ENCODE measurements around the gene MAP3K2. TPM values are rescaled to one million over a fixed set of nuclear protein-coding genes. Genes with fewer than 3 reads are reported as not detected.

Gene MAP3K2
- total RNA-seq, 1 donor from 2014 or later = 27.9 TPM

DNA sequence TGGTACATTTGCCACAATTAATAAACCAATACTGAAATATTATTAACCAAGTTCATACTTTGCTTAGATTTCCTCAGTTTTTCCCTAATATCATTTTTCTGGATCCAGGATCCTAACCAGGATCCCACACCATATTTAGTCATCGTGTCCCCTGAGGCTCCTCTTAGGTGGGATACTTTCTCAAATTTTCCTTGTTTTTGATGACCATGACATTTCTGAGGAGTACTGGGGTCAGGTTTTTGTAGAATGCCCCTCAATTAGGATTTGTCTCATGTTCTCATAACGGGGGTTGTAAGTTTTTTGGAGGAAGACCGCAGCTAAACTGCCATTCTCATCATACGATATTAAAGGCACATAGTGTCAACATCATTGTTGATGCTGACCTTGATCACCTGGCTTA lies 78.3 kb downstream of the MAP3K2 start:
- TF ChIP-seq CTCF (IDR thresholded peaks at IDR 0.05; ENCODE audit: insufficient read depth, low read length, severe bottlenecking) = no peak
- no peaks in the 10 kb centered on the region for H3K27me3 ChIP-seq (ENCODE audit: control insufficient read depth, insufficient read depth, low read length)
- H3K4me3 ChIP-seq (ENCODE audit: low read depth, low read length) = no peak overlapping the region
- peaks cover 14% of the 10 kb centered on the region for H3K36me3 ChIP-seq (ENCODE audit: control insufficient read depth, insufficient read depth, low read length)
- no peak for FAIRE-seq
- DNase-seq (ENCODE audit: low read depth) = no peak

DNA sequence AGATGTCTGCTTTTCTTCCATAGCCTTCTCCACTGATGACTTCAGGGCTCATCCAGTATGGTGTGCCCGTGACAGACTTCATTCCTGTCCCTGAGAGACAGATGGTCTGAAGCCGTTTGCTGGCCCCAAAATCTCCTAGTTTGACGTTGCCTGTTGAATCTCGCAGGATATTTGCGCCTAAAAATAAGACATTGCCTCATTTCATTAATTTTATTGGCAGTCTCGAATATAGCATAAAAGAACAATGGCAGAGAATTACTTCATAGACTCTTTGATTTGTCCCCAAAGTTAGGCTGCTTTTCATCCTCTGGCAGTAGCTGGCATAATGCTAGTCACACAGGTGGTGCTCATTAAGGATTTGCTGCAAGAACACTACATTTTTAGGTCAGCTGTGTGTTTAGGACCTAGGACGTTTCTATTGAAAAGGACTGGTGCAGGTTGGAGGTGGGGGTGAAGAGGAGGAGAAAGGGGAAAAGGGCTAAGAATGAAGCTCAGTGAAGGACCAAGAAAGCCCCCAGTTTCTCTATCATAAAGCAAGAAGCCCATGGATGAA lies 79.1 kb downstream of the MAP3K2 start:
- peaks cover 14% of the 10 kb centered on the region for H3K36me3 ChIP-seq (ENCODE audit: control insufficient read depth, insufficient read depth, low read length)

GRCh38 chr2:127305990-127306585 lies 81.7 kb downstream of the MAP3K2 start:
- Histone ChIP-seq H3K4me3 (ENCODE audit: low read depth, low read length) (no peak overlapping the region), H3K36me3 (ENCODE audit: control insufficient read depth, insufficient read depth, low read length) (peaks cover 12% of the 10 kb centered on the region), H3K27me3 (ENCODE audit: control insufficient read depth, insufficient read depth, low read length) (no peaks in the 10 kb centered on the region)
- TF ChIP-seq CTCF (IDR thresholded peaks at IDR 0.05; ENCODE audit: insufficient read depth, low read length, severe bottlenecking) = no peak
- no peak for FAIRE-seq
- no peak for DNase-seq (ENCODE audit: low read depth)

More for the DNA sequence above, 79.1 kb downstream of the MAP3K2 start:
- TF ChIP-seq CTCF (IDR thresholded peaks at IDR 0.05; ENCODE audit: insufficient read depth, low read length, severe bottlenecking) = no peak
- FAIRE-seq (no peak), DNase-seq (ENCODE audit: low read depth) (no peak)
- H3K4me3 ChIP-seq (ENCODE audit: low read depth, low read length) = no peak overlapping the region
- no peaks in the 10 kb centered on the region for H3K27me3 ChIP-seq (ENCODE audit: control insufficient read depth, insufficient read depth, low read length)

DNA sequence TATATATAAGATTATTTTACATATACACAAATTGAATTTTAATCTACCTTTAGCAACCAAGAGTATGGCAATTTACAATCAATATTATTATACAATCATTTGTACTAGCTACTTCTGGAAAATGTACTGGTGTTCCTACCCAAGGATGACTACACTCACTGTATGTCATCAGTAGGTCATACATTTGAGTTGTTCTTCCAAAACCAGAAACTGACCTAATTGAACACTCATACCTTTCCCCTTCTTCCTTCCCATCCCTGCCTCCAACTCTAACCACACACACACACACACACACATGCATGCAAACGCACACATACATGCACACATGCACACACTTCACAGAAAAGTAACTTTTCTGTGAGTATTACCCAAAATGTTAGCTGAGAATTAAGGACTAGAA lies 85.6 kb downstream of the MAP3K2 start:
- DNase-seq (ENCODE audit: low read depth) (no peak), FAIRE-seq (no peak)
- no peaks in the 10 kb centered on the region for H3K27me3 ChIP-seq (ENCODE audit: control insufficient read depth, insufficient read depth, low read length)
- H3K4me3 ChIP-seq (ENCODE audit: low read depth, low read length) = no peak overlapping the region
- TF ChIP-seq CTCF (IDR thresholded peaks at IDR 0.05; ENCODE audit: insufficient read depth, low read length, severe bottlenecking) = no peak
- H3K36me3 ChIP-seq (ENCODE audit: control insufficient read depth, insufficient read depth, low read length) = peaks cover 1% of the 10 kb centered on the region

- peaks cover 12% of the 10 kb centered on the region for H3K36me3 ChIP-seq (ENCODE audit: control insufficient read depth, insufficient read depth, low read length)
- no peaks in the 10 kb centered on the region for H3K27me3 ChIP-seq (ENCODE audit: control insufficient read depth, insufficient read depth, low read length)
- TF ChIP-seq CTCF (IDR thresholded peaks at IDR 0.05; ENCODE audit: insufficient read depth, low read length, severe bottlenecking) = no peak
- DNase-seq (ENCODE audit: low read depth) (peak; percentile 57), FAIRE-seq (no peak)
- H3K4me3 ChIP-seq (ENCODE audit: low read depth, low read length) = peak within 1 kb of the TSS; percentile 69
Observed at GRCh38 chr2:127293748-127294562, 93.8 kb downstream of the MAP3K2 start, which contains the start of gene ERCC3. TSS of gene ERCC3 (minus strand) at chr2:127294144. CDS start at chr2:127294081, 63 bp downstream.

Data from bronchial epithelial cell (primary cell).